VCaP (cell line): ENCODE data around the gene ZBTB2.

ENCODE experiments used
- H3K27ac ChIP-seq: fragments of 450-650 bp; 2 replicates; pipeline ENCODE4 v1.5.1; 2017
- CTCF ChIP-seq: fragments of 450-650 bp; conservative IDR thresholded peaks from 2 replicates; pipeline ENCODE4 v1.5.1; 2017; ENCODE audit warnings: mild to moderate bottlenecking, moderate library complexity

ZBTB2 gene

DNA sequence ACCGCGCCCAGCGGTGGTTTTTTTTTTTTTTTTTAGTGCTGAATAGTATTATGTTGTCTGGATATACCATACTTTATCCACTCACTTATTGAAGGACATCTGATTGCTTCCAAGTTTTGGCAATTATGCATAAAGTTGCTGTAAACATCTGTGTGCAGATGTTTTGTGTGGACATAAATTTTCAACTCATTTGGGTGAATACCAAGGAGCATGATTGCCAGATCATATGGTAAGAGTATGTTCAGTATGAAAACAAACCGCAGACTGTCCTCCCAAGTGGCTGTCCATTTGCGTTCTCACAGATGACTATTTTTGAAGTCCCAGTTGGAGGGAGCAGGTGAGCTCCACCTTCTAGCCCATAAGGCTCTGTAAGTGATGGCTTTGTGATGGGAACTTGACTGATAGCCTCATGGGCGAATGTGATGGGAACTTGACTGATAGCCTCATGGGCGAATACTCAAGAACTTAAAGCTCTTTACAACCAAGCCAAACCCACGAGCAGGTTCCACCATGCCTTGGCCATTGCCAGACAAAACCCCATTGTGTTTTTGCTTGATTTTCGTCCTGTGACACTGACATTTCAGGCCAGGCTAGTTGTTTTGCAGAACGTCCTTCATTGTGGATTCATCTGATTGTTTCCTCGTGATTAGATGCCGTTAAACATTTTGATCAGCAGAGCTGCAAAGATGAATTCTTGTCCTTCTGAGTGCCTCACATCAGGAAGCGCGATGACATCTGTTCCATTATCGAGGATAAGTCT, 51.0 kb downstream of the ZBTB2 start:
- TF ChIP-seq CTCF: no peak
- no peak overlapping the region for H3K27ac ChIP-seq

DNA sequence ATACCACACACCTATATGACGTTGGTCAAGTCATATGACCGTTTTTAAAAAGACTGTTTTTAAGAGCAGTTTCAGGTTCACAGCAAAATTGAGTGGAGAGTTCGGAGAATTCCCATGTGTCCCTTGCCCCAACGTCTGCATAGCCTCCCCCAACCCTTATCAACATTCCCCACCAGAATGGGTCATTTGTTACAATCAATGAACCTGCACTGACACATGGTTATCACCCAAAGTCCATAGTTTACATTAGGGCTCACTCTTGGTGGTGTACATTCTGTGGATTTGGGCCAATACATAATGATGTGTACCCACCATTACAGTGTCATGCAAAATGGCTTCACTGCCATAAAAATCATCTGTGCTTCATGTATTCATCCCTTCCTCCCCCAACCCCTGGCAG, 52.0 kb downstream of the ZBTB2 start:
- TF ChIP-seq CTCF: no peak
- H3K27ac ChIP-seq: no peak overlapping the region

GRCh38 chr6:151338651-151339200, 52.6 kb downstream of the ZBTB2 start:
- TF ChIP-seq CTCF: no peak
- no peak overlapping the region for H3K27ac ChIP-seq

DNA sequence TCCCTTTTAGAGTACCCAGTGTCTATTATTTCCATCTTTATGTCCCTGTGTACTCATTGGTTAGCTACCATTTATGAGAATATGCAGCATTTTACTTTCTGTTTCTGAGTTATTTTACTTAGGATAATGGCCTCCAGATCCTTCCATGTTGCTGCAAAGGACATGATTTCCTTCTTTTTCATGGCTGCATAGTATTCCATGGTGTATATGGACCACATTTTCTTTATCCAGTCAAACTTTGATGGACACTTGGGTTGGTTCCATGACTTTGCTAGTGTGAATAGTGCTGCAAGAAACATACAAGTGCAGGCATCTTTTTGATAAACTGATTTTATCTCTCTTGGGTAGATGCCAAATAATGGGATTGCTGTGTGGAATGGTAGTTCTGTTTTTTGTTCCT, 55.4 kb downstream of the ZBTB2 start:
- H3K27ac ChIP-seq: no peak overlapping the region
- TF ChIP-seq CTCF: no peak

GRCh38 chr6:151330130-151330696, 61.1 kb downstream of the ZBTB2 start:
- no peak overlapping the region for H3K27ac ChIP-seq
- TF ChIP-seq CTCF: no peak

GRCh38 chr6:151327101-151327500, 64.3 kb downstream of the ZBTB2 start:
- no peak overlapping the region for H3K27ac ChIP-seq
- TF ChIP-seq CTCF: no peak

DNA sequence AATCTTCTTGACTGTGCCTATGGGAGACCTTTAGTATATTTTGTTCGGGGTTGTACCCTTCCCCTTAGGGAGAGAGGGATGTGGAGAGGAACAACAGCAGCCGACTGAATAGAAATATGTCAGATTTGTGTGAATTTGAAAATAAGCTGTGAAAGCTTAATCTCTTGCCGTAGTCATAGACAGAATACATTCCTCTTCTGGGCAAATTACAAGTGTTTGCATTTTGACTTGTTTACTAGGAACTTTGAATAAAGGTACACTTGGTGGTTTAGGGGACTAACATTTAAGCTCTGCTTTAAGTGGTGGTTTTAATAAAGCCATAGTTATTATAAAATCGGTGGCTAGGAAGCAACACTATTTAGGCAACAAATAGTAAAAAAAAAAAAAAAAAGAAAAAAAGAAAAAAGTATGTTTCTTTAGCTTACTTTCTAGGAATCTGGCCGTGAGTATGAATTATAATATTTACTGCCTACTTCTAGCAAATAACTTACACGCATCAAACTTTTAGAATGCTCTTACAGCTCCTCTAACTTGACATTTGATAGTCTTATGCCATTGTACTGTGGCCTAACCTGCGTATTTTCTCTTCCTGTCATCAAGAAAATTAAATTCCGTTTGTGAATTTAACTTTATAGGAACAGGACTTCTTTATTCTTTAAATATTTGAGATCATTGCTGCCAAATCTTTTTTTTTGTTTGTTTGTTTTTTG, 65.1 kb downstream of the ZBTB2 start:
- peak overlapping the region; percentile 42; the same call in 1 of the 2 replicates for H3K27ac ChIP-seq
- no peak for TF ChIP-seq CTCF
